Measurements from ENCODE around the gene LTA4H. TPM values are rescaled to one million over a fixed set of nuclear protein-coding genes. Genes with fewer than 3 reads are reported as not detected.
A peak's percentile ranks its signal among the peaks of the same experiment; 100 is the strongest.

LTA4H gene
- polyA plus RNA-seq, 1 experiment, result 93.6 TPM

GRCh38 chr12:96044943-96045290 is 9.5 kb upstream of the LTA4H start:
- Histone ChIP-seq H3K27me3 (ENCODE audit: control insufficient read depth, insufficient read depth, low read length) (no peaks in the 10 kb centered on the region), H3K9me3 (ENCODE audit: control insufficient read depth, insufficient read depth, low read length) (no peaks in the 10 kb centered on the region), H3K27ac (ENCODE audit: low read depth, low read length) (peak overlapping the region; percentile 65), H3K4me3 (ENCODE audit: low read depth, low read length) (no peak overlapping the region)
- DNase-seq (ENCODE audit: low read depth, low spot score), result no peak
- POLR2A ChIA-PET, result interaction anchor here (1.5 kb wide), 1 partner anchor 9 kb away, joined by 4 read pairs; the partner anchor contains the start of gene LTA4H
- TF ChIP-seq CTCF (IDR thresholded peaks at IDR 0.05; ENCODE audit: low read depth, low read length), result no peak
- CTCF ChIA-PET, result no interaction called here

GRCh38 chr12:96044017-96044942 is 8.9 kb upstream of the LTA4H start:
- ChIA-PET POLR2A (interaction anchor here (1.5 kb wide), 1 partner anchor 9 kb away, joined by 4 read pairs; the partner anchor contains the start of gene LTA4H), CTCF (interaction anchor here (0.5 kb wide), 1 partner anchor 438 kb away, joined by 5 read pairs; no protein-coding TSS in a partner anchor)
- H3K27me3 ChIP-seq (ENCODE audit: control insufficient read depth, insufficient read depth, low read length), result no peaks in the 10 kb centered on the region
- peak; percentile 39 for DNase-seq (ENCODE audit: low read depth, low spot score)
- no peak overlapping the region for H3K4me3 ChIP-seq (ENCODE audit: low read depth, low read length)
- peak overlapping the region; percentile 65 for H3K27ac ChIP-seq (ENCODE audit: low read depth, low read length)
- no peak for TF ChIP-seq CTCF (IDR thresholded peaks at IDR 0.05; ENCODE audit: low read depth, low read length)
- no peaks in the 10 kb centered on the region for H3K9me3 ChIP-seq (ENCODE audit: control insufficient read depth, insufficient read depth, low read length)

DNA sequence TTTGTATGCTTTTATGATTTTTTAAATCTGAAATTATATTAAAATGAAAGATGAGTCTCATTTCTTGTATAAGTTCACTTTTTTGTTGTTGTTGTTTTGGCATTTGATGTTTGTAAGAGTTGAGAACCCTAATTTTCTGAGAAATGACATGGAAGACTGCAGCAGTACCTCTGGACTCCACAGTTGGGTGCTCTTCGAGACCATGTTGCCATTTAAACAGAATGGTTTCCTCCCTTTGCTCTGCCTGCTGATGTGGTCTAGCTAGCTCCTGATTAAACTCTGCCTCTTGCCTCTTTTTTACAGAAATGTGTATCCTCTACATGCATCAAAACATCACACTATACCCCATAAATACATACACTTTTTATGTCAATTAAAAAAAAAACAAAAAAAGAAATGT is 5.8 kb upstream of the LTA4H start:
- ChIA-PET CTCF (interaction anchor here (1.0 to 2.5 kb wide), 2 partner anchors 42 to 174 kb away, joined by 3 to 8 read pairs; no protein-coding TSS in a partner anchor), POLR2A (interaction anchor here (0.7 kb wide), 1 partner anchor 28 kb away, joined by 3 read pairs; no protein-coding TSS in a partner anchor)
- Histone ChIP-seq H3K27me3 (ENCODE audit: control insufficient read depth, insufficient read depth, low read length) (no peaks in the 10 kb centered on the region), H3K9me3 (ENCODE audit: control insufficient read depth, insufficient read depth, low read length) (no peaks in the 10 kb centered on the region), H3K27ac (ENCODE audit: low read depth, low read length) (no peak overlapping the region), H3K4me3 (ENCODE audit: low read depth, low read length) (no peak overlapping the region)
- TF ChIP-seq CTCF (IDR thresholded peaks at IDR 0.05; ENCODE audit: low read depth, low read length), result no peak
- DNase-seq (ENCODE audit: low read depth, low spot score), result no peak

- POLR2A ChIA-PET, result interaction anchor here (0.7 kb wide), 1 partner anchor 28 kb away, joined by 3 read pairs; no protein-coding TSS in a partner anchor
Observed at GRCh38 chr12:96040305-96041133, 5.1 kb upstream of the LTA4H start.

More at GRCh38 chr12:96040305-96041133, 5.1 kb upstream of the LTA4H start:
- CTCF ChIA-PET, result interaction anchor here (1.0 to 2.5 kb wide), 2 partner anchors 42 to 175 kb away, joined by 3 to 8 read pairs; no protein-coding TSS in a partner anchor
- no peaks in the 10 kb centered on the region for H3K9me3 ChIP-seq (ENCODE audit: control insufficient read depth, insufficient read depth, low read length)
- no peak overlapping the region for H3K4me3 ChIP-seq (ENCODE audit: low read depth, low read length)
- H3K27ac ChIP-seq (ENCODE audit: low read depth, low read length), result no peak overlapping the region
- no peak for TF ChIP-seq CTCF (IDR thresholded peaks at IDR 0.05; ENCODE audit: low read depth, low read length)
- no peak for DNase-seq (ENCODE audit: low read depth, low spot score)
- no peaks in the 10 kb centered on the region for H3K27me3 ChIP-seq (ENCODE audit: control insufficient read depth, insufficient read depth, low read length)

Measured in AG04450 (cell line).